Astrocyte (in vitro differentiated cells and primary cell): ENCODE data around the gene SLC27A3.

Experiments used
- EZH2 ChIP-seq: IDR thresholded peaks from 2 replicates; pipeline ENCODE4 v1.6.1; 2012; ENCODE audit warnings: mild to moderate bottlenecking, low read length, inconsistent platforms; ENCODE audit not compliant: insufficient read depth
- TF ChIP-seq, protein P1 (sequence below): IDR thresholded peaks from 2 replicates; pipeline ENCODE4 v1.5.1; 2011; ENCODE audit warnings: low read depth, mild to moderate bottlenecking, inconsistent platforms, low read length, moderate library complexity; ENCODE audit not compliant: insufficient read depth

DNA sequence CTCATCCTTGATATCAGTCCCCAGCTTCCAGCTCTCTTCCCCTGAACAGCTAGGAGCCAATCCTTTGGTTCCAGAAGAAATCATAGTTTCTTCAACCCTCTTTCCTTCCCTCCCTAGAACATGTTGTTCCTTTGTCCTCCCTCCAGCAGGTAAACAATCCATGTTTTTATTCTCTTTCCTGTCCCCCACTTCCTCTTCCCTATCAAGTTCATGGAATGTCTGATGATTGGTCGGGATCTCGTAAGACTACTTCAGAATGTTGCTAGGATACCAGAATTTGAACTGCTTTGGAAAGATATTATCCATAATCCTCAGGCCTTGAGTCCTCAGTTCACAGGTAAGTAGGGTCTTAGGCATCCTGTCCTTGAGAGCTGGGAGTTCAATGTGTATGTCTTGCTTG lies 23.1 kb upstream of the SLC27A3 start:
- TF ChIP-seq, protein P1, sequence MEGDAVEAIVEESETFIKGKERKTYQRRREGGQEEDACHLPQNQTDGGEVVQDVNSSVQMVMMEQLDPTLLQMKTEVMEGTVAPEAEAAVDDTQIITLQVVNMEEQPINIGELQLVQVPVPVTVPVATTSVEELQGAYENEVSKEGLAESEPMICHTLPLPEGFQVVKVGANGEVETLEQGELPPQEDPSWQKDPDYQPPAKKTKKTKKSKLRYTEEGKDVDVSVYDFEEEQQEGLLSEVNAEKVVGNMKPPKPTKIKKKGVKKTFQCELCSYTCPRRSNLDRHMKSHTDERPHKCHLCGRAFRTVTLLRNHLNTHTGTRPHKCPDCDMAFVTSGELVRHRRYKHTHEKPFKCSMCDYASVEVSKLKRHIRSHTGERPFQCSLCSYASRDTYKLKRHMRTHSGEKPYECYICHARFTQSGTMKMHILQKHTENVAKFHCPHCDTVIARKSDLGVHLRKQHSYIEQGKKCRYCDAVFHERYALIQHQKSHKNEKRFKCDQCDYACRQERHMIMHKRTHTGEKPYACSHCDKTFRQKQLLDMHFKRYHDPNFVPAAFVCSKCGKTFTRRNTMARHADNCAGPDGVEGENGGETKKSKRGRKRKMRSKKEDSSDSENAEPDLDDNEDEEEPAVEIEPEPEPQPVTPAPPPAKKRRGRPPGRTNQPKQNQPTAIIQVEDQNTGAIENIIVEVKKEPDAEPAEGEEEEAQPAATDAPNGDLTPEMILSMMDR = no peak
- TF ChIP-seq EZH2 = no peak
